Gastrocnemius medialis (tissue), 4 donors: ENCODE data around the gene DDX1. TPM values are rescaled to one million over a fixed set of nuclear protein-coding genes. Genes with fewer than 3 reads are reported as not detected.

Experiments
- ATAC-seq, 2 donors: fragments of 150-250 bp; one replicate each; pipeline ENCODE4 v1.9.1; 2016
- DNase-seq, 2 donors: peaks; one replicate each; pipeline ENCODE4 v3.0.0-alpha.2; 2019
- H3K27ac ChIP-seq, 4 donors: fragments of 200-600 bp; sonication (generic); 1 replicate in 1 of 4; 2 replicates in 3 of 4; pipeline ENCODE4 v1.5.1; 2016 to 2018; ENCODE audit warnings: mild to moderate bottlenecking in 2 of 4, moderate library complexity in 1 of 4
- H3K27me3 ChIP-seq, 3 donors: fragments of 200-600 bp; sonication (generic) in 2 of 3; 1 replicate in 1 of 3; 2 replicates in 2 of 3; pipeline versions ENCODE4 v1.5.1 to v1.6.0; 2016 to 2019; ENCODE audit warnings: mild to moderate bottlenecking in 1 of 3, moderate library complexity in 1 of 3
- H3K36me3 ChIP-seq, 2 donors: fragments of 200-600 bp; sonication (generic) in 1 of 2; one replicate each; pipeline ENCODE4 v1.5.1; 2017 to 2018
- H3K4me1 ChIP-seq, 2 donors: fragments of 200-600 bp; sonication (generic) in 1 of 2; one replicate each; pipeline ENCODE4 v1.5.1; 2016 to 2017; ENCODE audit warnings: mild to moderate bottlenecking in 2 of 2
- H3K4me3 ChIP-seq, 4 donors: fragments of 200-600 bp; sonication (generic) in 3 of 4; 1 replicate in 1 of 4; 2 replicates in 3 of 4; pipeline ENCODE4 v1.5.1; 2016 to 2019; ENCODE audit warnings: mild to moderate bottlenecking in 2 of 4
- H3K9me3 ChIP-seq, 3 donors: fragments of 200-600 bp; sonication (generic) in 2 of 3; 1 replicate in 1 of 3; 2 replicates in 2 of 3; pipeline ENCODE4 v1.5.1; 2016 to 2019
- POLR2A ChIP-seq, 2 donors: fragments of 450-650 bp; IDR thresholded peaks; one replicate each; pipeline ENCODE4 v1.6.1; 2017; ENCODE audit warnings: antibody characterized with exemption in 2 of 2, mild to moderate bottlenecking in 2 of 2, moderate library complexity in 2 of 2
- in situ Hi-C, 4 donors: fragments of 200-750 bp; cut with MboI; loops; one replicate each; pipeline versions ENCODE4 v1.15.0 to v1.8.0; 2017; ENCODE audit warnings: low sequenced_read_pairs in 4 of 4
- intact Hi-C: fragments of 100-400 bp; cut with DNase I; formaldehyde crosslinking; loops from one replicate; pipeline ENCODE4 v1.15.1; 2023; ENCODE audit warnings: low total_unique reads
- total RNA-seq, 4 donors: library from RNA; depleted of rRNA; stranded (reverse); fragments of >200 nt; gene quantifications; one replicate each; pipeline versions ENCODE4 v1.1.0 to v1.2.3, GENCODE V29; 2016
- TF ChIP-seq, protein P1 (sequence below), 5 experiments: fragments of 450-650 bp in 3 of 5; fragments of 200-600 bp in 2 of 5; sonication (generic) in 2 of 5; IDR thresholded peaks in 4 of 5; conservative IDR thresholded peaks in 1 of 5; 1 replicate in 4 of 5; 2 replicates in 1 of 5; pipeline ENCODE4 v1.5.1; 2016 to 2019; ENCODE audit warnings: antibody characterized with exemption in 5 of 5, mild to moderate bottlenecking in 3 of 5, moderate library complexity in 3 of 5

Gene DDX1
- total RNA-seq, 4 donors from 2014 or later = 72.8 to 108 (median 88.6) TPM

DNA sequence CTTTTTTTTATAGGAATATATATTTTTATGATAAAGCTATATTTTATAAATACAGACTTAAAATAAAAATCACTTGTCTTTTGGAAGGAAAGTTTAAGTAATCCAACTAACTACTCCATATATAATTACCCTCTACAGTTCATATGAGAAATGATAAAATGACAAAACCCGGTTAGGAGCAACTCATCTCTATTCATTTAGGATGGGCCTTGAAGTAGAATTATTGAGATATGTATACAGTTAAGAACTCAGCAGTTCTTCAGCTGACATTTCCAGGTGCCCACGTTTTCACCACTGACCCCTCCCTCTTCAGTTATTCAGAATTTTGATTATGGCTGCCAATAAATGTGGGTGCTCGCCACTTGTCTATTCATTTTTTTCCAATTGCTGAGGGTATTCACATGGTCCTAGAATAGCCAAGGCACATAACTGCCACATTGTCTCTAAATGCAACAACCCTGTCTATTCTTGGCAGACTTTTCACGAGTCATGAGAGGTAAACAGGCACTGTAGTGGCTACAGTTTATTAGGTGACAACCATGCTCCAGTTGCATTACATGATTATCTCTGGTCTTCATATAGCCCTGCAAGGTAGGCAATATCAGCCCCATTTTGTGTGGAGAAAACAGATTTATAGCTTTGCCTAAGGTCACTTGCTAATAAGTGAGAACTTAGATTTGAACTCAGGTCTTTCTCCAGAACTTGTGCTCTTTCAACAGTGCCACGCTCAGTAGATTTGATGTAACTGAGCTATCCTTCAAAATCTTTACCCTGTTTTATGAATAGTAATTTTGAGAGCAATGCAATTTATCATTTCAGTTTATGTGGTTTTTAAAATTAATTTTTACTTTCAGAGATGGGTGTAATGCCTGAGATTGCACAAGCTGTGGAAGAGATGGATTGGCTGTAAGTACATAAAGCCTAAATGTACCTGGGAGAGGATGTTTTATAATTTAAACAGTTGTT lies 2.9 kb downstream of the DDX1 start:
- TF ChIP-seq, protein P1, sequence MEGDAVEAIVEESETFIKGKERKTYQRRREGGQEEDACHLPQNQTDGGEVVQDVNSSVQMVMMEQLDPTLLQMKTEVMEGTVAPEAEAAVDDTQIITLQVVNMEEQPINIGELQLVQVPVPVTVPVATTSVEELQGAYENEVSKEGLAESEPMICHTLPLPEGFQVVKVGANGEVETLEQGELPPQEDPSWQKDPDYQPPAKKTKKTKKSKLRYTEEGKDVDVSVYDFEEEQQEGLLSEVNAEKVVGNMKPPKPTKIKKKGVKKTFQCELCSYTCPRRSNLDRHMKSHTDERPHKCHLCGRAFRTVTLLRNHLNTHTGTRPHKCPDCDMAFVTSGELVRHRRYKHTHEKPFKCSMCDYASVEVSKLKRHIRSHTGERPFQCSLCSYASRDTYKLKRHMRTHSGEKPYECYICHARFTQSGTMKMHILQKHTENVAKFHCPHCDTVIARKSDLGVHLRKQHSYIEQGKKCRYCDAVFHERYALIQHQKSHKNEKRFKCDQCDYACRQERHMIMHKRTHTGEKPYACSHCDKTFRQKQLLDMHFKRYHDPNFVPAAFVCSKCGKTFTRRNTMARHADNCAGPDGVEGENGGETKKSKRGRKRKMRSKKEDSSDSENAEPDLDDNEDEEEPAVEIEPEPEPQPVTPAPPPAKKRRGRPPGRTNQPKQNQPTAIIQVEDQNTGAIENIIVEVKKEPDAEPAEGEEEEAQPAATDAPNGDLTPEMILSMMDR (IDR thresholded peaks at IDR 0.05 in 4 of 5, conservative IDR thresholded peaks at IDR 0.05 in 1 of 5) = no peak
- no peak for TF ChIP-seq POLR2A (IDR thresholded peaks at IDR 0.05)
- H3K27me3 ChIP-seq = no peaks in the 10 kb centered on the region
- H3K36me3 ChIP-seq = peaks cover 0 to 45% of the 10 kb centered on the region in 2 donors
- ATAC-seq (no peak), DNase-seq (no peak)
- H3K9me3 ChIP-seq = no peaks in the 10 kb centered on the region
- in situ Hi-C loops = no loop called here
- intact Hi-C loops = no loop called here
- H3K4me1 ChIP-seq = peaks cover 21 to 27% of the 10 kb centered on the region in 2 donors
- no peak overlapping the region for H3K27ac ChIP-seq
- H3K4me3 ChIP-seq = no peak overlapping the region

DNA sequence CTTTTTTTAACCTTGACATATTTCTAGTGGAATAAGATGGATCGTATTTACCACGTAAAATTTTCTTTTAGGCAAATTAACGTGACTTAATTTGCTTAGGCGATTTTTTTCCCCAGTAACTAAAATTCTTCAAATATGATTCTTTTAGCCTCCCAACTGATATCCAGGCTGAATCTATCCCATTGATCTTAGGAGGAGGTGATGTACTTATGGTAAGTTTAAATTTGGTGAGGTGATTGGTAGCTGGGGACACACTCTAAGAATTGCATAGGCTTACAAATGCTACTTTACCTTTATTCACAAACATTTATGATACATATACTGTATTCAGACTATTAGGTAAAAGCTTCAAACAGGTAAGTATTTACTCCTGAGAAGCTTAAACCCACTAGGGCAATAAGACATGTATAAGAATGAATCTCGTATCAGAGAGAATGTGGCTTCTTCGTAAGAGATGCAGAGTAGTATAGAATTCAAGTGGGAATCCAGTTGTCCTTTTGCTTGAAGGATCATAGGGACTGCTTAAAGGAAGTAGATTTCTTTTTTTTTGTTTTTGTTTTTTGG lies 3.8 kb downstream of the DDX1 start:
- no peaks in the 10 kb centered on the region for H3K27me3 ChIP-seq
- in situ Hi-C loops (no loop called here), intact Hi-C loops (no loop called here)
- DNase-seq = no peak
- no peak overlapping the region for H3K27ac ChIP-seq
- H3K4me3 ChIP-seq = no peak overlapping the region
- TF ChIP-seq, protein P1 (IDR thresholded peaks at IDR 0.05 in 4 of 5, conservative IDR thresholded peaks at IDR 0.05 in 1 of 5) = no peak
- TF ChIP-seq POLR2A (IDR thresholded peaks at IDR 0.05) = no peak
- no peak for ATAC-seq
- peaks cover 0 to 53% of the 10 kb centered on the region in 2 donors for H3K36me3 ChIP-seq
- peaks cover 21 to 27% of the 10 kb centered on the region in 2 donors for H3K4me1 ChIP-seq
- H3K9me3 ChIP-seq = no peaks in the 10 kb centered on the region

DNA sequence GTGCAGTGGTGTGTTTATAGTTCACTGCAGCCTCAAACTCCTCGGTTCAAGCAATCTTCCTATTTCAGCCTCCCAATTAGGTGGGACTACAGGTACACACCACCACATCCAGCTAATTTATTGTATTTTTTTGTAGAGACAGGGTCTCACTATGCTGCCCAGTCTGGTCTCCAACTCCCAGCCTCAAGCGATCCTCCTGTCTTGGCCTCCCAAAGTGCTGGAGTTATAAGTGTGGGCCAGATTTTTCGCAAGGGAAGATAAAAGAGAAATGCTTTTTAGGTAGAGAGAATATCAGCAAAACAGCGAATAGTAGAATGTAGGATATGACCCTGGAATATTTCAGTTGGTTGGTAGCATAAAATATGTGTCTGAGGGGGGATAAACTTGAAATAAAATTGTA lies 4.3 kb downstream of the DDX1 start:
- no peak for ATAC-seq
- Histone ChIP-seq H3K27me3 (no peaks in the 10 kb centered on the region), H3K4me1 (peaks cover 21 to 27% of the 10 kb centered on the region in 2 donors), H3K4me3 (no peak overlapping the region), H3K9me3 (no peaks in the 10 kb centered on the region), H3K36me3 (peaks cover 0 to 58% of the 10 kb centered on the region in 2 donors), H3K27ac (no peak overlapping the region)
- in situ Hi-C loops = no loop called here
- intact Hi-C loops = no loop called here
- TF ChIP-seq POLR2A (IDR thresholded peaks at IDR 0.05) = no peak
- TF ChIP-seq, protein P1 (IDR thresholded peaks at IDR 0.05 in 4 of 5, conservative IDR thresholded peaks at IDR 0.05 in 1 of 5) = no peak
- no peak for DNase-seq

DNA sequence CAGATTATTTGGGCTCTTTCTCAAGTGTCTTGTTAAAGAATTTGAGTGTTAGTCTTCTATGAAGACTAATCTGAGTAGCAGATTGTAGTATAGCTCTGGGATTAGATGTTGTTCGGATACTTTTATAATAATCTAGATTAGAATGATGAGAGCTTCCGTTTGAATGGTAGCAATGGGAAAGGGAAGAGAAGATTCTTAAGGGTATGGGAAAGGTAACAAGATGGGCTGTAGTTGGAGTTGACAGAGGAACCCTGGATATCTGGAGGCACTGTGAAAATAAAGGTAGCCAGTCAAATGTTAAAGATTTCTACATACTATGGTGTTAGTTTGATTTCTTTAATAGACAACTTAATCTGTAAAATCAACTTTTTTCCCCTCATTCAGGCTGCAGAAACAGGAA lies 4.7 kb downstream of the DDX1 start:
- H3K9me3 ChIP-seq = no peaks in the 10 kb centered on the region
- TF ChIP-seq POLR2A (IDR thresholded peaks at IDR 0.05) = no peak
- TF ChIP-seq, protein P1 (IDR thresholded peaks at IDR 0.05 in 4 of 5, conservative IDR thresholded peaks at IDR 0.05 in 1 of 5) = no peak
- no peak for ATAC-seq
- H3K27ac ChIP-seq = no peak overlapping the region
- intact Hi-C loops = no loop called here
- H3K4me1 ChIP-seq = peaks cover 17 to 24% of the 10 kb centered on the region in 2 donors
- H3K4me3 ChIP-seq = no peak overlapping the region
- DNase-seq = no peak
- no peaks in the 10 kb centered on the region for H3K27me3 ChIP-seq
- peaks cover 0 to 62% of the 10 kb centered on the region in 2 donors for H3K36me3 ChIP-seq
- in situ Hi-C loops = no loop called here
